Activated naive CD8-positive, alpha-beta T cell treated with anti-CD3 and anti-CD28 coated beads, Interleukin-2, amount 10 ng/mL, durations not matched to agents 7 days and 5 days (primary cell): ENCODE results near the gene VRK1. TPM values are rescaled to one million over a fixed set of nuclear protein-coding genes. Genes with fewer than 3 reads are reported as not detected.

ENCODE experiments used
- ATAC-seq: fragments of 150-1000 bp; cut with Tn5 transposase; one replicate; pipeline ENCODE4 v1.10.0; 2021; ENCODE audit warnings: low read depth, moderate library complexity
- POLR2A ChIA-PET: fragments of 350-600 bp; sonication (Branson Sonifier 250); formaldehyde crosslinking; loops from one replicate; lab custom pipeline; 2021; ENCODE audit warnings: antibody characterized with exemption; lab: Charles Lee
- DNase-seq: peaks from one replicate; pipeline ENCODE4 v3.0.0; 2021
- H3K27ac Mint-ChIP-seq: one replicate; pipeline ENCODE4 v1.8.0; 2022; ENCODE audit warnings: mild to moderate bottlenecking, mixed read lengths
- H3K27me3 Mint-ChIP-seq: one replicate; pipeline ENCODE4 v1.8.0; 2022; ENCODE audit warnings: mild to moderate bottlenecking, moderate library complexity, mixed read lengths
- H3K36me3 Mint-ChIP-seq: one replicate; pipeline ENCODE4 v1.8.0; 2021; ENCODE audit warnings: mild to moderate bottlenecking, mixed read lengths
- H3K4me1 Mint-ChIP-seq: one replicate; pipeline ENCODE4 v1.8.0; 2021; ENCODE audit warnings: mixed read lengths
- H3K4me3 Mint-ChIP-seq: one replicate; pipeline ENCODE4 v1.8.0; 2022; ENCODE audit warnings: mild to moderate bottlenecking, moderate library complexity, mixed read lengths
- H3K9me3 Mint-ChIP-seq: one replicate; pipeline ENCODE4 v1.8.0; 2021; ENCODE audit warnings: mixed read lengths
- total RNA-seq, 2 experiments: library from RNA; stranded (reverse); gene quantifications; one replicate each; pipeline ENCODE4 v1.2.3, GENCODE V29; 2021

VRK1 gene
- total RNA-seq, 2 experiments from 2014 or later: 62.8 to 65.0 TPM

GRCh38 chr14:96817750-96818666, 20.8 kb downstream of the VRK1 start:
- no peaks in the 10 kb centered on the region for H3K9me3 Mint-ChIP-seq
- no peak overlapping the region for H3K4me3 Mint-ChIP-seq
- POLR2A ChIA-PET: no interaction called here
- H3K27ac Mint-ChIP-seq: no peak overlapping the region
- H3K27me3 Mint-ChIP-seq: no peaks in the 10 kb centered on the region
- DNase-seq (no peak), ATAC-seq (no peak)
- H3K36me3 Mint-ChIP-seq: peaks cover 27% of the 10 kb centered on the region
- peaks cover 7% of the 10 kb centered on the region for H3K4me1 Mint-ChIP-seq

- Mint-ChIP-seq H3K9me3 (peaks cover 4% of the 10 kb centered on the region), H3K4me1 (peaks cover 9% of the 10 kb centered on the region), H3K4me3 (no peak overlapping the region), H3K27me3 (no peaks in the 10 kb centered on the region), H3K36me3 (peaks cover 37% of the 10 kb centered on the region), H3K27ac (no peak overlapping the region)
- ATAC-seq (no peak), DNase-seq (no peak)
- POLR2A ChIA-PET: interaction anchor here (0.8 kb wide), 1 partner anchor 24 kb away, joined by 3 read pairs; no protein-coding TSS in a partner anchor
Observed at GRCh38 chr14:96821501-96821900, 24.3 kb downstream of the VRK1 start.

- no peak for DNase-seq
- peaks cover 4% of the 10 kb centered on the region for H3K9me3 Mint-ChIP-seq
- H3K4me1 Mint-ChIP-seq: peaks cover 8% of the 10 kb centered on the region
- H3K27me3 Mint-ChIP-seq: no peaks in the 10 kb centered on the region
- no peak overlapping the region for H3K27ac Mint-ChIP-seq
- no peak for ATAC-seq
- no peak overlapping the region for H3K4me3 Mint-ChIP-seq
- peaks cover 44% of the 10 kb centered on the region for H3K36me3 Mint-ChIP-seq
- POLR2A ChIA-PET: no interaction called here
Observed at GRCh38 chr14:96823652-96824051, 26.5 kb downstream of the VRK1 start.

- POLR2A ChIA-PET: interaction anchor here (0.7 kb wide), 1 partner anchor 80 kb away, joined by 3 read pairs; no protein-coding TSS in a partner anchor
- no peaks in the 10 kb centered on the region for H3K27me3 Mint-ChIP-seq
- no peak overlapping the region for H3K27ac Mint-ChIP-seq
- H3K4me3 Mint-ChIP-seq: no peak overlapping the region
- H3K9me3 Mint-ChIP-seq: peaks cover 5% of the 10 kb centered on the region
- DNase-seq (no peak), ATAC-seq (no peak)
- H3K4me1 Mint-ChIP-seq: peaks cover 8% of the 10 kb centered on the region
- peaks cover 44% of the 10 kb centered on the region for H3K36me3 Mint-ChIP-seq
Observed at GRCh38 chr14:96824283-96824682, 27.1 kb downstream of the VRK1 start.

GRCh38 chr14:96826818-96827217, 29.6 kb downstream of the VRK1 start:
- no peak for DNase-seq
- Mint-ChIP-seq H3K9me3 (peaks cover 14% of the 10 kb centered on the region), H3K4me1 (peaks cover 16% of the 10 kb centered on the region), H3K36me3 (peaks cover 46% of the 10 kb centered on the region), H3K4me3 (no peak overlapping the region), H3K27me3 (no peaks in the 10 kb centered on the region), H3K27ac (no peak overlapping the region)
- POLR2A ChIA-PET: no interaction called here
- no peak for ATAC-seq

- Mint-ChIP-seq H3K27me3 (no peaks in the 10 kb centered on the region), H3K4me3 (no peak overlapping the region), H3K27ac (no peak overlapping the region), H3K36me3 (peaks cover 46% of the 10 kb centered on the region), H3K4me1 (peaks cover 16% of the 10 kb centered on the region), H3K9me3 (peaks cover 14% of the 10 kb centered on the region)
- ATAC-seq: no peak
- DNase-seq: no peak
- POLR2A ChIA-PET: no interaction called here
Observed at GRCh38 chr14:96827290-96827689, 30.1 kb downstream of the VRK1 start.

DNA sequence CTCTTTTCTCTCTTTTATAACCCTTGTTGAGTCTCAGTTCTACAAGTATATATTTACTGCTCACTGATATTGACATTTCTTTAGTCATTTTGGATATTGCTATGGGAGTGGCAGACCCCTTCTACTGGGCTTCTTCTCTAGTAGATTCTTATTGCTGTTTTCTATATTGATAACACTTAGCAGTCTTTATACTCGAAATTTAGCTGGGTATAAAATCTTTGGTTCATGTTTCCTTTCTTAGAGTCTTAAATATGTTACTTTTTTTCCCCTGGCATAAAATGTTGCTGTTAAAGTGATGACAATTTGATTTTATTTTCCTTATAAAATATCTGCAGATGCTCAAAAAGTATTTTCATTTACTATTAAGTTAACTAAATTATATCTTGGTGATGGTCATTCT, 32.6 kb downstream of the VRK1 start:
- peaks cover 10% of the 10 kb centered on the region for H3K9me3 Mint-ChIP-seq
- POLR2A ChIA-PET: no interaction called here
- peaks cover 13% of the 10 kb centered on the region for H3K4me1 Mint-ChIP-seq
- no peak overlapping the region for H3K4me3 Mint-ChIP-seq
- DNase-seq (no peak), ATAC-seq (no peak)
- no peak overlapping the region for H3K27ac Mint-ChIP-seq
- no peaks in the 10 kb centered on the region for H3K27me3 Mint-ChIP-seq
- peaks cover 35% of the 10 kb centered on the region for H3K36me3 Mint-ChIP-seq

GRCh38 chr14:96830946-96831345, 33.8 kb downstream of the VRK1 start:
- Mint-ChIP-seq H3K27ac (no peak overlapping the region), H3K36me3 (peaks cover 35% of the 10 kb centered on the region), H3K4me3 (no peak overlapping the region), H3K27me3 (no peaks in the 10 kb centered on the region), H3K9me3 (peaks cover 10% of the 10 kb centered on the region), H3K4me1 (peaks cover 9% of the 10 kb centered on the region)
- DNase-seq (no peak), ATAC-seq (no peak)
- POLR2A ChIA-PET: no interaction called here

DNA sequence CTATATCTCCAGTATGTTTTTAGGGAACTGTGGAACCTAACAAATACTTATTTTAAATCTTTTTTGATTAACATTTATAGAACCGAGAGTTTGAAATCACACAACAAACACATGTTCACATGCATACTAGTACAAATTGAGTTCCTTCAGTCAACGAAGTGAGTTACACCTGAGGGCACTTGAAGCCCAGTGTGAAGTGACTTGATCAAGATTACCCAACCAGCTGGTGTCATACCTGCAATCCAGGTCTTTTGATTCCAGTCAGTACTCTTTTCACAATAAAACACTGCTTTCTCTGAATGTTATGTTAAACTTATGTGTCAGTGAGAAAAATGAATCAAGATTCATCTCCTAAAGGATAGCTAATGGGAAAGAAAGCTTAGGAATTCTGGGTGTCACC, 35.2 kb downstream of the VRK1 start:
- Mint-ChIP-seq H3K27ac (no peak overlapping the region), H3K27me3 (no peaks in the 10 kb centered on the region), H3K36me3 (peaks cover 40% of the 10 kb centered on the region), H3K9me3 (peaks cover 10% of the 10 kb centered on the region), H3K4me1 (peaks cover 9% of the 10 kb centered on the region), H3K4me3 (no peak overlapping the region)
- no peak for DNase-seq
- no peak for ATAC-seq
- POLR2A ChIA-PET: no interaction called here

DNA sequence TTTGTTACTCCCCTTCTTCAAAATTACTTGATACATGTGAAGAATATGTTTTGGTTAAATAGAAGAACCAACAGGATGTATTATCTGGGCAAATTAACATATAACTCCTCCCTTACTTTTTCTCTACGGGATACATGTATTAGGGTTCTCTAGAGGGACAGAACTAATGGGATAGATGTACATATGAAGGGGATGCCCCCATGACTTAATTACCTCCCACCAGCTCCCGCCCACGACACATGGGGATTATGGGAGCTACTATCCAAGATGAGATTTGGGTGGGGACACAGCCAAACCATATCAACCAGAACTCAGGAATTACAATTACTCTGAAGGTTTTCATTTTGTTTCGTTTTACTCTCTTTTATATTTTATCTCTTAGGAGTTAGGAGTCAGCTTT, 41.3 kb downstream of the VRK1 start:
- peaks cover 44% of the 10 kb centered on the region for H3K36me3 Mint-ChIP-seq
- no peak for ATAC-seq
- H3K9me3 Mint-ChIP-seq: no peaks in the 10 kb centered on the region
- no peak overlapping the region for H3K4me3 Mint-ChIP-seq
- peaks cover 2% of the 10 kb centered on the region for H3K4me1 Mint-ChIP-seq
- H3K27ac Mint-ChIP-seq: no peak overlapping the region
- no peak for DNase-seq
- POLR2A ChIA-PET: no interaction called here
- H3K27me3 Mint-ChIP-seq: no peaks in the 10 kb centered on the region

DNA sequence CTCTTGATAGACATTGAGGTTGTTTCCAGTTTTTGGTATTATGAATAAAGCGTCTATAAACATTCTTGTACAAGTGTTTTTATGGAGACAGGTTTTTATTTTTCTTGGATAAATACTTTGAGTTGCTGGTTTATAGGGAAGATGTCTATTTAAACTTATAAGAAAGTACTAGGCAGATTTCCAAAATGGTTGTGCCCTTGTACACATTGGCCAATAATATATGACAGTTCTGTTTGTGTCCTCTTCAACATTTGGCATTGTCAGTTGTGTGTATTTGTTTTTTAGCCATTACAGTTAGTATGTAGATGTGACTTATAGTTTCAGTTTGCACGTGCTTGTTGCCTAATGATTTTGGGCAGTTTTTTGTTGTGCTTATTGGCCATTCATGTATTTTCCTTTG, 42.1 kb downstream of the VRK1 start:
- Mint-ChIP-seq H3K4me3 (no peak overlapping the region), H3K36me3 (peaks cover 42% of the 10 kb centered on the region), H3K9me3 (no peaks in the 10 kb centered on the region), H3K27ac (no peak overlapping the region), H3K4me1 (peaks cover 2% of the 10 kb centered on the region), H3K27me3 (no peaks in the 10 kb centered on the region)
- no peak for ATAC-seq
- POLR2A ChIA-PET: no interaction called here
- no peak for DNase-seq

DNA sequence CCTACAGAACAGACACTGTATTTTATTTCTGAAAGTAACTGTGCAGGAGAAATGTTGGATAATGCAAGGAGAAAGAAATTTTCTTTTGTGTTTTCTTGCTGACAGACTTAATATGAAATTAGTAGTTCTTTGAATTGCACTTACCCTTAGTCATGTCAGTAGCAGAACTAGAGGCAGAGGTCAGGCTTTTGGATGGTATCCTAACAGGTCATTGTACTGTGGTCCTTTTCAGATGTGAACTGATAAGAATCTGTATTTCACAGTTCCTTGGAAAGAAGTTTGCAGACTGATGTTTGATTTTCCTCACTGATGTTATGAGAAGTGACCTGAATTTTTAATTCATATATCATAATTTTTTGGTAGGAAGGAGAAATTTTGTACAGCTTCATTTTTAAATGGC, 46.0 kb downstream of the VRK1 start:
- no peaks in the 10 kb centered on the region for H3K27me3 Mint-ChIP-seq
- DNase-seq (no peak), ATAC-seq (no peak)
- peaks cover 41% of the 10 kb centered on the region for H3K36me3 Mint-ChIP-seq
- POLR2A ChIA-PET: no interaction called here
- H3K4me3 Mint-ChIP-seq: no peak overlapping the region
- H3K27ac Mint-ChIP-seq: no peak overlapping the region
- no peaks in the 10 kb centered on the region for H3K4me1 Mint-ChIP-seq
- no peaks in the 10 kb centered on the region for H3K9me3 Mint-ChIP-seq

DNA sequence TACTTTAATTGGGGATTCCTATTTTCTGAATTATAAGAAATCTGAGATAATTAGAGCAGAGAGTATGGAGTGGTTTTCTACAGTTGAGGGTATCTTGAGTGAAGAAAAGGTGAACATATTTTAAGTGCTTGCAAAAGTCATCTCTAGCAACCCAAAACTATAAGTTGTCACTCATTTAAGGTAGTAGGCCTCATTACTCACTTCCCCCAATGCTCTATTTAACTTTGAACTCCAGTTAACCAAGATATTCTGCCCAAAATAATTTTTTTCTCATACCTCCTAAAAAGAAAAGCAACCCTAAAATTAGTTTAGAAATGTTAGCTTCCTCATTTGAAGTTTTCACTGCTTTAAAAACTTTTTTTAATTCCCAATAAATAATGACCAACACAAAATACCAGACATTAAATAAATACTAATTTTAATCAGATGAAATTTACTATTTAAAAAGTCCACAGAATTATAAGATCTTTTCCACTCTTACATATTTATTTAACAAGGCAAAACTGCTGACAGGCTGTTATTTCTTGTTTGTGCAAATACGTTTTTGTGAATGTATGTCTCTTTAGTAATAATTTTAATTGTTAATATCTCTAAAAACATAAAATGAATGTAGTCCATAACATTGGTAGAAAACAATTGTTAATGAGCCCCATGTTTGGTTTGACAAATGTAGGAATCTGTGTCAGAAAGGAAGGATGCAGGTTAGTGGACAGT, 47.8 kb downstream of the VRK1 start:
- Mint-ChIP-seq H3K27me3 (no peaks in the 10 kb centered on the region), H3K4me1 (no peaks in the 10 kb centered on the region), H3K4me3 (no peak overlapping the region), H3K27ac (no peak overlapping the region), H3K36me3 (peaks cover 36% of the 10 kb centered on the region), H3K9me3 (no peaks in the 10 kb centered on the region)
- ATAC-seq (no peak), DNase-seq (no peak)
- POLR2A ChIA-PET: no interaction called here

DNA sequence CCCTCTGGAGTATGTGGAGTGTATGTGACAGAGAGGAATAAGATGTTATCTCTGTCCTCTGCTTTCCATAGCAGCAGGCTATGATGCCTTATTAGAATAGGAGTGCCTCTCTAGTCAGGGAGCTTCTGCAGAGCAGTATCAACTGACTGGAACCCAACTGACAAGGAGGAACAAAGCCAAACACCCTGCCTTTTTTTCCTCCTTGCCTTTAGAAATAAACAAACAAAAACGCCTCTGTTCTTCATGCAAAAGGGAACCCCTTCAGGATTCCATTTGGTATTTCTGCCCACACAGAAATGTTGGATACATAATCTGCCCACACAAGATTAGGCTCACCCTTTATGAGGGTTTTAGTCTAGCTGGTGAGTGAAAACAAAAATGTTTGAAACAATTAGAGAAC, 50.3 kb downstream of the VRK1 start:
- Mint-ChIP-seq H3K4me3 (no peak overlapping the region), H3K27ac (no peak overlapping the region), H3K4me1 (peaks cover 7% of the 10 kb centered on the region), H3K27me3 (no peaks in the 10 kb centered on the region), H3K36me3 (peaks cover 26% of the 10 kb centered on the region), H3K9me3 (no peaks in the 10 kb centered on the region)
- POLR2A ChIA-PET: no interaction called here
- no peak for ATAC-seq
- no peak for DNase-seq
